HFF-Myc (cell line): Measurements from ENCODE around the gene CREB3L2.

Experiments used
- DNase-seq: peaks from one replicate; pipeline ENCODE4 v3.0.0-alpha.2; 2011; ENCODE audit warnings: low read depth; ENCODE audit errors: extremely low read depth
- H3K4me3 ChIP-seq: replicated peaks from 2 replicates; pipeline ENCODE4 v1.5.1; 2011; ENCODE audit warnings: low read depth, mild to moderate bottlenecking, control low read depth, low read length
- TF ChIP-seq, protein P1 (sequence below): IDR thresholded peaks from 2 replicates; pipeline ENCODE4 v1.5.1; 2012; ENCODE audit warnings: mild to moderate bottlenecking, low read depth, low read length, control low read depth; ENCODE audit errors: missing control alignments

CREB3L2 gene

DNA sequence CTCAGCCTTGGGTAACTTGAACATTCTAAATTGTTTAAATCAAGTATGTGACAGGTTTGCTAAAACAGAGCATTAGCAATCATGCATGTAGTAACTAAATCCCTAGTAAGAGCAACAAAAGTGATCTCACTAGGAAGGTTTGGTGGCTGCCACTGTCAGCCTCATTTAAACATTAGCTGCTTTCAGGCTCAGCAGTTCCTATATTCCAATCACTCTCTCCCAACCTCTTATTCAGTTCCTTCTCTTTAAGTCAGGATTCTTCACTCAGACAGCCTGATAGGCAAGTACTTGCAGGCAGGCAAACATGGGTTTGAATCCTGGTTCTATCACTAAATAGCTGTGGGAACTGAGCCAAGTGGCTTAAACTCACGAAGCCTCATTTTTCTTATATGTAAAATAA lies 3.6 kb downstream of the CREB3L2 start:
- DNase-seq = no peak
- TF ChIP-seq, protein P1, sequence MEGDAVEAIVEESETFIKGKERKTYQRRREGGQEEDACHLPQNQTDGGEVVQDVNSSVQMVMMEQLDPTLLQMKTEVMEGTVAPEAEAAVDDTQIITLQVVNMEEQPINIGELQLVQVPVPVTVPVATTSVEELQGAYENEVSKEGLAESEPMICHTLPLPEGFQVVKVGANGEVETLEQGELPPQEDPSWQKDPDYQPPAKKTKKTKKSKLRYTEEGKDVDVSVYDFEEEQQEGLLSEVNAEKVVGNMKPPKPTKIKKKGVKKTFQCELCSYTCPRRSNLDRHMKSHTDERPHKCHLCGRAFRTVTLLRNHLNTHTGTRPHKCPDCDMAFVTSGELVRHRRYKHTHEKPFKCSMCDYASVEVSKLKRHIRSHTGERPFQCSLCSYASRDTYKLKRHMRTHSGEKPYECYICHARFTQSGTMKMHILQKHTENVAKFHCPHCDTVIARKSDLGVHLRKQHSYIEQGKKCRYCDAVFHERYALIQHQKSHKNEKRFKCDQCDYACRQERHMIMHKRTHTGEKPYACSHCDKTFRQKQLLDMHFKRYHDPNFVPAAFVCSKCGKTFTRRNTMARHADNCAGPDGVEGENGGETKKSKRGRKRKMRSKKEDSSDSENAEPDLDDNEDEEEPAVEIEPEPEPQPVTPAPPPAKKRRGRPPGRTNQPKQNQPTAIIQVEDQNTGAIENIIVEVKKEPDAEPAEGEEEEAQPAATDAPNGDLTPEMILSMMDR = no peak
- peak overlapping the region; percentile 98 for H3K4me3 ChIP-seq

DNA sequence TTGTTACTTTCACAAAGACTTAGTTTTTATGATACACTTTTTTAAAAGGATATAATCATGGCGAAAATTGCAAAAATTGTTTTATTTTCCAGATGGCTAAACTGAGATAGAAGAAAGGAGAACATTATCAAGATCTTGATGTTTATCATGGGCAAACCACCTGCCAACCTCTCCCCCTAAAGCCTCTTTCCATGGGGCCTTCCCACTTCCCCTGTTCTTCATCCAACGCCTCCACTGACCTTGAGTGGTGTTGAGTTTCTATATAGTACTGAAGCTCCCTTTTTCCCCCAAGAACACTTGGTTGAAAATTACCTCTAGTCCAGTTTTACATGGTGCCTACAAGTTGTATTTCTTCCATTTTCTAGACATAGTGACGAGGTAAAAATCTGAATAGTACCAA lies 5.0 kb downstream of the CREB3L2 start:
- H3K4me3 ChIP-seq = no peak overlapping the region
- DNase-seq = no peak
- TF ChIP-seq, protein P1 = no peak

DNA sequence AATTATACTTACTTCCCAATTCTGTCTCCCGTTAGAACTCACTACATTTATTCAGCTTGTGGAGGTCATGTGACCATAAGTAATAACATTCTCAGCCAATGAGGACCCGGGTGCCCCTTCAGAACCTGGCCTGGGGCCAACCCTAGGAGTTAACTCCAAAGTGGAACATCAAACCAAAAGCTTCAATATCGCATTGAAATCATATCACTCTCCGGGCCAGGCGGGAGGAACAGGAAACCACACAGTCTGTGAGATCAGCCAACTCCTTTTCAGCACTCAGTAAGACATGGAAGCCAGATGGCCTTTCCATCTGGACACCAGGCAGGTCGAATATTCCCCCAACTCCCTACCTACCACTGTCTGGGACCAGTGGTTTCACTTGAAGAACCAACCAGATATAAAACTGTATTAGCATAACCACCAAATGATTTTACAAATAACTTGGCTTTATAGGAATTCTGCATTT lies 5.5 kb downstream of the CREB3L2 start:
- no peak overlapping the region for H3K4me3 ChIP-seq
- DNase-seq = peak; percentile 93
- TF ChIP-seq, protein P1 = no peak

DNA sequence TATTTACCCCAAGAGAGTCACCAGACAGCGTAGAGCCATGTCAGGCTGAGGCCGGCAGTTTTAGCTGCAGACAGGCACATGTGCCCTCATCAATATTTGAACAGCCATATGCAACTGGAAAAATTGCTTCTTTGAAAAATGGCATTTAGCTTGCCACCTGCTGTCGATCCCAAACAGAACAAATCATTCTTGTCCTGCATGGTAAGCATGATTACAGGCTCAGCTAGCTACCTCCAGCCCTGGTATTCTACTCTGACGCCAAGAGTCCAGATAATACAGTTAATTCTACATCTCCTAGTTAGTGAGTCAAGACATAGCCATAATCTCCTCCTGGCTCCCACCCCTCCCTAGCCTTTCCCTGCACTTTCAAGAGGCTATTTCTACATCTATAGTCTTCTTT lies 7.7 kb downstream of the CREB3L2 start:
- no peak for DNase-seq
- TF ChIP-seq, protein P1 = no peak
- H3K4me3 ChIP-seq = no peak overlapping the region

DNA sequence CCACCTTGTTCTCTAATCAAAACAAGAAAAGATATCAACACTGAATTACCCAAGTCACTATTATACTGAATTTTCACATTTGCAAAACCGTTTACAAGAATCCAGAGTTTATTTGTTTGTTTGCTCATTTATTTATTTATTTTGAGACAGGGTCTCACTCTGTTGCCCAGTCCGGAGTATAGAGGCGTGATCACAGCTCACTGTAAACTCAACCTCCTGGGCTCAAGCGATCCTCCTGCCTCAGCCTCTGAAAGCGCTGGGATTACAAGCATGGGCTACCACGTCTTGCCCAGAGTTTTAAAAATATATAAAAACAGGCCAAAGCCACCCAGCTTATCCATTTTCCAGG lies 8.5 kb downstream of the CREB3L2 start:
- TF ChIP-seq, protein P1 = no peak
- DNase-seq = no peak
- no peak overlapping the region for H3K4me3 ChIP-seq

DNA sequence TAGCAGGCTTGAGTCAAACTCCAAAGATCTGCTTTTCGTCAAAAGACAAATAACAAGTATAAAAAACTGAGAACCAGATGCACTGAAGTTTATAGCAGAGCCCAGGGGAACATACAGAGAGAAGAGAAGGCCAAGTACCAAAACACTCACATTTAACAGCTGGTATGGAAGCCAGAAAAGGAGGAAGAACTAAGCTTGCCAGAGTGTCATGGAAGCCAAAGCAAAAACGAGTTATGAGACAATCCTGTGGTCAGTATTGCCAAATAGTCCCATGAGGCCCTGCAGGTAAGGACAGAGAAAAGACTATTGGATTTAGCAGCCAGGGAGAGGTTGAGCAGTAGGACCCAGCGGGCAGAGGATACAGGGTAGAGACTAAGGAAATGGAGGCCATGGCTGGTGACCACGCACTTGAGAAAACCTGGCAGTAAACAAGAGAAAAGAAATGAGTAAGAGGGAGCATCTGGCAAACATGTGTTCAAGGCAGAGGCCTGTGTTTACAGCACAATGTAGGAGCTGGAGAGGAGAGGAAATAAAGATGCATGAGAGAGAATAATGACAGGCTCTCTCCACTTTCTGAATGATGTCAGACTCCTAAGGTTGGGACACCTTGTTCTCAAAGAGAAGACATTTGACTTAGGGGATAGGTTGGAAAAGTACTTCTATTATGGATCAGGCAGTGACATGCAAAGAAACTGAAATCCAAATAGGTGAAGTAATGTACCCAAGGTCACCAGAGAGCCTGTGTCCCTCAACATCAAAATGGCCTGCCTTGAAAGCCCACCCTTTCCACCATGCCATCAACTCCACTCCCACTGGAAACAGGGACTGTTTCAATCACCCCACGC lies 9.1 kb downstream of the CREB3L2 start:
- TF ChIP-seq, protein P1 = no peak
- peak overlapping the region; percentile 10 for H3K4me3 ChIP-seq
- peak; percentile 98 for DNase-seq
